Mammary epithelial cell (primary cell): ENCODE data around the gene NT5E.

Experiments
- EZH2 ChIP-seq: IDR thresholded peaks from 2 replicates; pipeline ENCODE4 v1.6.1; 2012; ENCODE audit warnings: low read length, inconsistent platforms, borderline replicate concordance
- TF ChIP-seq, protein P1 (sequence below), 2 donors: IDR thresholded peaks in 1 of 2; conservative IDR thresholded peaks in 1 of 2; 2 replicates each; pipeline ENCODE4 v1.5.1; 2011 to 2012; ENCODE audit warnings: inconsistent platforms in 2 of 2, low read length in 2 of 2, mild to moderate bottlenecking in 2 of 2, control low read depth in 1 of 2, low read depth in 1 of 2; ENCODE audit not compliant: insufficient read depth in 1 of 2; ENCODE audit errors: extremely low read depth in 1 of 2

- TF ChIP-seq, protein P1, sequence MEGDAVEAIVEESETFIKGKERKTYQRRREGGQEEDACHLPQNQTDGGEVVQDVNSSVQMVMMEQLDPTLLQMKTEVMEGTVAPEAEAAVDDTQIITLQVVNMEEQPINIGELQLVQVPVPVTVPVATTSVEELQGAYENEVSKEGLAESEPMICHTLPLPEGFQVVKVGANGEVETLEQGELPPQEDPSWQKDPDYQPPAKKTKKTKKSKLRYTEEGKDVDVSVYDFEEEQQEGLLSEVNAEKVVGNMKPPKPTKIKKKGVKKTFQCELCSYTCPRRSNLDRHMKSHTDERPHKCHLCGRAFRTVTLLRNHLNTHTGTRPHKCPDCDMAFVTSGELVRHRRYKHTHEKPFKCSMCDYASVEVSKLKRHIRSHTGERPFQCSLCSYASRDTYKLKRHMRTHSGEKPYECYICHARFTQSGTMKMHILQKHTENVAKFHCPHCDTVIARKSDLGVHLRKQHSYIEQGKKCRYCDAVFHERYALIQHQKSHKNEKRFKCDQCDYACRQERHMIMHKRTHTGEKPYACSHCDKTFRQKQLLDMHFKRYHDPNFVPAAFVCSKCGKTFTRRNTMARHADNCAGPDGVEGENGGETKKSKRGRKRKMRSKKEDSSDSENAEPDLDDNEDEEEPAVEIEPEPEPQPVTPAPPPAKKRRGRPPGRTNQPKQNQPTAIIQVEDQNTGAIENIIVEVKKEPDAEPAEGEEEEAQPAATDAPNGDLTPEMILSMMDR (conservative IDR thresholded peaks at IDR 0.05 in 1 of 2, IDR thresholded peaks at IDR 0.05 in 1 of 2; ENCODE audit: extremely low read depth in 1 of 2, insufficient read depth in 1 of 2, low read depth in 1 of 2, low read length in 2 of 2): no peak
- TF ChIP-seq EZH2: no peak
Observed at GRCh38 chr6:85472744-85473143, 22.9 kb downstream of the NT5E start.
